ENCODE results near the gene KRT32. TPM values are rescaled to one million over a fixed set of nuclear protein-coding genes. Genes with fewer than 3 reads are reported as not detected.
A peak's percentile ranks its signal among the peaks of the same experiment; 100 is the strongest.

KRT32 gene
- total RNA-seq, 1 experiment from 2014 or later: not detected

- no peak for DNase-seq (ENCODE audit: extremely low read depth, low read depth)
Observed at GRCh38 chr17:41494524-41494923, 27.3 kb upstream of the KRT32 start.

DNA sequence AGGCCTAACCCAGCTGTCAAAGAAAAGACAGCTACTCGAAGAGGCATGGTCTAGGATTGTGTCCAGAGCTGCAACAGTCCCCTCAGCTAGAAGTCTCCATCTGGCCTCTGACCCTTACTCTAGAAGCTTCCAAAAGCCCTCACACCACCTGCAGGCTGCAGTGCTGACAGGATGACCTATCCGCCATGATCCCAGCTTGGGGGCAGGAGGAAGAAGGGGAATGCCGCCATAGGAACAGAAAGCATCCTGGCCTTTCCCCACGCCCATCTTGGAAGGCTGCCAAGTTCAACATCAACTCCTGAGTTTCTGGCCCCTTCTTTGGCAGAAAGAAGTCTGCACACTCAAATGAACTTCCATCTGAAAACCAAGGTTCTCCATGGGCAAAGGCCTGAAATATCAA, 25.6 kb upstream of the KRT32 start:
- DNase-seq (ENCODE audit: extremely low read depth, low read depth): no peak

- DNase-seq (ENCODE audit: extremely low read depth, low read depth): no peak
Observed at GRCh38 chr17:41492351-41492750, 25.2 kb upstream of the KRT32 start.

DNA sequence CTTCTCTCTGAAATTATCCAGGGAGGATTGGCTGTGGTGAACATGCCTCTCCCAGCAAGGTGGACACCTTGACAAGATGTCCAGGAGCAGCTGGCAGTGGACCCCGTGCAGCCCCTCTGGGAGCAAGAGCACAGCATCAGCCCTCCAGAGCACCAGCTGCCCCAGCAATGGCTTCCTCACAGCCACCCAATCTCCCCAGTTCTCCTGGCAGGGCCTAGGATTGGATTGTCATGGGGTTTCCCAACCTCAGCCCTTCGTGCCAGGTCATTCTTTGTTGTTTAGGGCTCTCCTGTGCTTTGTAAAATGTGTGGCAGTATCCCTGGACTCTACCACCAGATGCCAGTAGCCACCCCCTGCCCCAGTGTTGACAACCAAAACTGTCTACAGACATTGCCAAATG, 24.3 kb upstream of the KRT32 start:
- DNase-seq (ENCODE audit: extremely low read depth, low read depth): no peak

DNA sequence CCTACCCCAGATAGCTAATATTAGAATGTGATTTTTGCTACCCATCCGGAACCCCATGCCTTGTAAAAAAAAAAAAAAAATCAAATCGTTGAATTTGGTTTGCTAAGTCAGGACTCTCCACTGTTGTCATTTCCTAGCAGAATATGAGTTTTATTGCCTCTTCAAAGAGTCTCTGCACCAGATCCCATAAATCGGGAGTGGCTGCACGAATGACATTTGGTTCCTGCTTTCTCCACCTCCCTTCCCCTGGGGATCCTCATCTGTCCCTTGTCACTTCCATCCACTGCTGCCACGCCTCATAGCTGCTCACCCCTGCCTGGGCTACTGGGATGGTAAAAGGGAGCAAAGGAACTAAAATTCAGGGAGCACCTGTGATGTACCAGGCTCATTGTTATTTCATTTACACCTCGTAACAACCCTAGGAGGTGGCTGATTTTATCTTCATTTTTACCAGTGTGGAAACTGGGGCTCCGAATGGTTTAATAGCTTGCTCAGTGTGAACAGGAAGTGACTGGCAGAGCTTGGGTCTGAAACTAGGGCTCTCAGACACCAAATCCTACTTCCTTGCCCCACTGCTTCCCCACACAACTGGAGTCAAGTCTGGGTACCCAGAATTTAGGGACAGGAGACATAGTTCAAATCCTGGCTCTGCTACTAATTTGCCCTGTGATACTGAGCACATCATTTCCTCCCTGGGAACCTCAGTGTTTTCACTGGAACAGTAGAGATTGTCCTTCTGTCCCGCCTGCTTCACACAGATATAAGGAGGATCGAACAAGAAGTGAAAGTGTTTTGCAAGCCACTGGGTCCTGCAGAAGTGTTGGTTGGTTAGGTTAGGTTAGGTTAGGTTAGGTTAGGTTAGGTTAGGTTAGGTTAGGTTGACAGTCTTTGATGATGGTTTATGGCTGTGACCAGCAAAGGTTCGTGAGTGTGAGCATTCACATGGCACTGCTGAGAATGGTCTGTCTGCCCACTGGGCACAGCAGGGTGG, 23.1 kb upstream of the KRT32 start:
- no peak for DNase-seq (ENCODE audit: extremely low read depth, low read depth)

DNA sequence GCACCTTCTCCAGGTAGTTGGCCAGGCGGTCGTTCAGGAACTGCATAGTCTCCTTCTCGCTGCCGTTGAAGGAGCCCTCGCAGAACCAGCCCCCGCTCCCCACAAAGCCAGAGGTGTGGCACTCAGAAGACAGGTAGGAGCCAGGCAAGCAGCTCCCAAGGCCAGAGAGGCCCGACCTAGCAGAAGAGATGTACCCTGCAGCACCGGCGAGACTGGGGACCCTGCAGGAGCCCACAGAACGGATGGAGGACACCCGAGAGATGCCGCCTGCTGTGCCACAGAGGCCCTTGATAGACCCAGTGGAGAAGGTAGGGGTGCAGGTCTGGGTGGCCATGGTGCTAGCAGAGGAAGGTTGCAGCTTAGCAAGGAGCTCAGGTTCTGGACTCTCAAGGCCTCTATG, 22.3 kb upstream of the KRT32 start, which contains the start of gene KRT36:
Gene KRT36, minus strand, starts transcription at position 380 of the 400 bp plus-strand sequence. Its CDS starts 46 bp downstream, at position 334.
- DNase-seq (ENCODE audit: extremely low read depth, low read depth): no peak

DNA sequence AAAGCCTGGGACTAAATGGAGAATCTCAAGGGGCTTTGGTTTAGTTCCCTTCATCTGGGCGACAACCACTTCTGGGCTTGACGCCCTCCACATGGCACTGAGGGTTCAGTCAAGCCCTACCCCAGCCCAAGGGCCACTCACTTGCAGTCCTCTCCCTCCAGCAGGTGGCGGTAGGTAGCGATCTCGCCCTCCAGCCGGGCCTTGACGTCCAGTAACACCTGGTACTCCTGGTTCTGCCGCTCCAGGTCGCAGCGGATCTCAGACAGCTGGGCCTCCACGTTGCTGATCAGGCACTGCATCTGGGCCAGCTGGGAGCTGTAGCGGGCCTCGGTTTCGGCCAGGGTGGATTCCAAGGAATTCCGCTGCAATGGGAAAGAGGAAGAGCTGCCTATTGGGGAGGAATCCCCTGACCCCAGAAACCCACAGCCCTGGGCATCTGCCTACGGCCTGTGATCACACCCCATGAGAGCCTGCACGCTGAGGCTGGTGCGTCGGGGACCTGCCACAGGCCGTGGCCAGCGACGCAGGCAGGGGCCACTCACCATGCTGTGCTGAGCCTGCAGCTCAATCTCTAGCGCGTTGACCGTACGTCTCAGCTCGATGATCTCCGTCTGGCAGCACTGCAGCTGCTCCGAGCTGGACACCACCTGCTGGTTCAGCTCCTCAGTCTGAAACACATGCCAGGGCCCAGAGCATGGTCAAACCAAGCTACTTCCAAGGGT, 19.8 kb upstream of the KRT32 start:
- peak; percentile 21 for DNase-seq (ENCODE audit: extremely low read depth, low read depth)

- DNase-seq (ENCODE audit: extremely low read depth, low read depth): no peak
Observed at GRCh38 chr17:41486316-41486715, 19.1 kb upstream of the KRT32 start.

DNA sequence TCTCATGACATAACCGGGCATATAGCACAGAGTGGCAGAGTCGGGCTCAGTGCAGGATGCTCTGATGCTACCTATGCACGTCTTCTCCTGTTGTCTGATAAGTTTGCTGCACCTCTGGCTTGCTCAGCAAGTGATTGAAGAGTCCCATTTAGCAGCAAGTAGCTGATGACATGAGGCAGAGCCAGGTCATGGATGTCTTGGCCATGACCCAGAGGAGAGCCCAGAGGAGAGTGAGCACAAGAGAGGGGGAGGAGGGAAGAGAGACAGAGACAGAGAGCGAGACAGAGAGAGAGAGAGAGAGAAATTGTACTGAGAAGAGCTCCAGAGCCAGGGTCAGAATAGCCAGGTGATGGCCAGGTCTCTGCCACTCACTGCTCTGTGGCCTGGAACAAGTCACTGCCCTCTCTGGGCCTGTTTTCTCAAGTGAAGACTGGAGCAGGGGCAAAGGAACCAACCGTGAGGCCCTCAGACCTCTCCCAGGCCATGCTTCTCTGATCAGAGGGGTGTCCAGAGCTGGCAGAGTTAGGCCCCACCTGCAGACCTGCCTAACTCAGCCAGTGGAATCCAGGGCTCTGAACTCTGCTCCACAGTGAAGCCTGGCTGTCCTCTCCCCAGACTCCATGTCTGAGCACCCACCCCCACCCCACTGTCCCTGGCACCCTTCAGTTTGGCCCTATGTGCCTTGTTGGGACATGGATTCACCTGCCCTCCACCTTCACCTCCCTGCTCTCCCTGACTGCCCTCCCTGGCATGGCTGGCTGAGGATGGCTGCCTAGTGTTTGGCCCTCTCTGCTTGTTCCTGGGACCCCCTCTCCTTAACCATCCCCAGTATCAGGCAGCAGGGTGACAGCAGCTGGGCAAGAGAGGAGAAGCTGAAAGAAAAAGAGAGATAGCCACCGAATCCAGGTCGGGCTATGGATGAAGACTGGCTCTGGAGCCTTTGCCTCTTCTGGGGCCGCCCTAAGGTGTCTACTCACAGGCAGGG, 18.0 kb upstream of the KRT32 start:
- no peak for DNase-seq (ENCODE audit: extremely low read depth, low read depth)

DNA sequence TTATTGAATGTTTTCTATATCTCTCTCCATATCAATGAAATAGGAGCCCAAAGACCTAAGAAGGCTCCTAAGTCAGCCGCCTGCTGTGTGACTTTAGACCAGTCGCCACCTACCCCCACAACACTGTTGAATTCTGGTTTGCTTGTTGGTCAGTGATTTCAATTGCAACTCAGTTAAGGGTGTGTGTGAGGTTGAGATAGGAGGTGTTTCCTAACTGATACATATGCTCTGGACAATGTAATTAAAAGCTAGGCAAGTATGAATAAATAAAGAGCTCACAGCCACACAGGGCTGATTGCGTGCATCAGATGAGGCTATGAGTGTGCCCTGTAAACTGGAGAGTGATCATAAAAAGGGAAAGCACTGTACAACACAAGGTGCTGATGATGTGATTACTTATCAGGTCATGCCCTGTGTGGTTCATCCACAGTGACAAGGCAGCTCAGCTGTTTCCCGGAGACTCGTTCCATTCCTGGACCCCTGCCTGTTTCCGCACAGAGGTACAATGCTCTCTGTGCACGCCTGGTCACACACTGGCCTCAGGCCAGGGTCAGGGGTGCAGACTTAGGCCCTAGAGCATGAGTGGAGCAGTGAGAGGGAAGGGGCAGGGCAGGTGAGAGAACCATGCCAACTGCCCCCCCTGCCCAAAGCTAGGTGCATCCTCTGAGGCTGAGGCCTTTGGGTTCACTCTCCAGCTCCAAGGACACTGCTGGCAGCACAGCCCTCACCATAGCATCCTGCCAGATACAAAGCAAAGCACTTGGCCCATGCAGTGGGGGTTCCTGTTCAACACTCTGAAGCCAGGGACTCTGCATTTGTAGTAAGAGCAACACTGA, 17.0 kb upstream of the KRT32 start:
- DNase-seq (ENCODE audit: extremely low read depth, low read depth): no peak

- no peak for DNase-seq (ENCODE audit: extremely low read depth, low read depth)
Observed at GRCh38 chr17:41483531-41483930, 16.3 kb upstream of the KRT32 start.

DNA sequence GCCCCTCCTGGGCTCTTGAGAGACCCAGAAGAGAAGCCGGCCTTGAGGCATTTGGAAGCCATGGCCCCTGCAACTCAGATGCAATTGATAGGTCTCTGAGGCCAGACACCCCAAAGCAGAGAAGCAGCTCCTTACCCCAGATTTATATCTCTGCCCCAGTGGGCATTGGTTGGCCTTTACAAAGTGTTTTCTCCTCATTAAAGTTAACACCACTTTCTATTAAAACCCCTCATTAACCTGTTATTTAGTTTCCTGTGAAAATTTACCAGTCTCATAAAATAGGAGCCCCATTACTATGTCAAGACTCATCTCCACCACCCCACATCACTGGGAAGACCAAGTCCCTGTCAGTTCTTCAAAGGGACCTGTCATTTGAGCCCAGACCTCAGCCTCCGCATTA, 13.8 kb upstream of the KRT32 start, which contains the start of gene KRT35:
Gene KRT35, minus strand, starts transcription at position 116 of the 400 bp plus-strand sequence. Its CDS starts 54 bp downstream, at position 62.
- no peak for DNase-seq (ENCODE audit: extremely low read depth, low read depth)

- no peak for DNase-seq (ENCODE audit: extremely low read depth, low read depth)
Observed at GRCh38 chr17:41480581-41480980, 13.4 kb upstream of the KRT32 start.

GRCh38 chr17:41480136-41480535, 12.9 kb upstream of the KRT32 start:
- no peak for DNase-seq (ENCODE audit: extremely low read depth, low read depth)

GRCh38 chr17:41478237-41478636, 11.1 kb upstream of the KRT32 start:
- no peak for DNase-seq (ENCODE audit: extremely low read depth, low read depth)

GRCh38 chr17:41476866-41477815, 10.0 kb upstream of the KRT32 start:
- DNase-seq (ENCODE audit: extremely low read depth, low read depth): no peak

DNA sequence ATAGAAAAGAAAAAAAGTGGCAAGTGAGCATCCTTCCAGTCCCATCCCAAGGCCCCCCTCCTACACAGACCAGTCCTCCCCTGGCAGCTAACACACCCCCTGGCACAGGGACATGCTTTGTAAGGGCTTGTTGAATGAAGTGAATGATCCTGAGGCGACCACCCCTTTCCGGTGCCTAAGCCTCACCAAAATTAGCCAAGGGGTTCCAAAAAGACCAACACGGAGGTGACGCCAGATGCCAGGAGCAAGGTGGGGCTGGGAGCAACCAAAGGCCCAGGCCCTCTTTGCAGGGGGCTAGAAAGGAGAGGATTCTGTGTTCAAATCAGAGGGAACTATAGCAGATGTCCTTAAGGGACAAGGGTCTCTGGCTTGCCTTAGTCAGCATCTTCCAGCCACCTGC, 8.2 kb upstream of the KRT32 start:
- DNase-seq (ENCODE audit: extremely low read depth, low read depth): no peak

DNA sequence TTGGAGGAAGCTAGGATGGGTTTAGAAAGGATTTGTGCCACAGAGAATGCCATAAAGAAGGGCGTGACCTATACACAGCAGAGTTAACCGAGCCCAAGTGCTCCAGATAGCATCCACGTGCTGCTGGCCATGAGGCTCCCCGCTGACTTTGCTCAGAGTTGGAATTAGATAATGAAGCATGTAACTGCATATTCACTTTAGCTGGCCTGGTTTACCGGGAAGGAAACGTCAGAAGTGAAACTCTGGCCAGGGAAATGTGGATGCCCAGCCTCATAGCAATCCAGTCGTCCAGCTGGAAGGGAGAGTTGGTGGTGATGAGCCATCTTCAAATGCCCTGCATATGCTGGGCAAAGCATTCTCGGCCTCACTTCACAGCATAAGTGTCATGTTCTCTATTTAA, 7.7 kb upstream of the KRT32 start:
- no peak for DNase-seq (ENCODE audit: extremely low read depth, low read depth)

Measured in NCI-H460 (cell line).